ENCODE data around the gene GALNT9.

DNA sequence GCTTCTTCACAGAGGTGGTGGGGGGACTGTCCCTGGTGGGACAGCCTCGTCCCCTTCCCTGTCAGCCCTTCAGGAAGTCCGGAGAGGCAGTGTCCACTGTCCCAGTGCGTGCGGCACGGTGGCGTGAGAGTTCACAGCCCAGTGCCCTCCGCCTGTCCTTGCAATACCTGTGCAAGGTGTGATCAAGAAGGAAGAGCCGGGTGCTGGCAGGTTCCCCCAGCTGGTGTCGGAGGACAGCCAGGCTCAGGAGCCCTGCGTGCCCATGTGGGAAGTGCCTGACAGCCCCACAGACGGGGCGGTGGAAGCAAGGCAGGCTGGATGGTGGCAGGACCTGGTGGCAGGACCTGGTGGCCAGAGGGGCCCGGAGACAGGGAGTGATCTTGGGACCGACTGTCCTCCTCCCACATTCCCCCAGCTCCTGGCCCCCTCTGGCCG lies 168.8 kb downstream of the GALNT9 start:
- TF ChIP-seq, protein P1, sequence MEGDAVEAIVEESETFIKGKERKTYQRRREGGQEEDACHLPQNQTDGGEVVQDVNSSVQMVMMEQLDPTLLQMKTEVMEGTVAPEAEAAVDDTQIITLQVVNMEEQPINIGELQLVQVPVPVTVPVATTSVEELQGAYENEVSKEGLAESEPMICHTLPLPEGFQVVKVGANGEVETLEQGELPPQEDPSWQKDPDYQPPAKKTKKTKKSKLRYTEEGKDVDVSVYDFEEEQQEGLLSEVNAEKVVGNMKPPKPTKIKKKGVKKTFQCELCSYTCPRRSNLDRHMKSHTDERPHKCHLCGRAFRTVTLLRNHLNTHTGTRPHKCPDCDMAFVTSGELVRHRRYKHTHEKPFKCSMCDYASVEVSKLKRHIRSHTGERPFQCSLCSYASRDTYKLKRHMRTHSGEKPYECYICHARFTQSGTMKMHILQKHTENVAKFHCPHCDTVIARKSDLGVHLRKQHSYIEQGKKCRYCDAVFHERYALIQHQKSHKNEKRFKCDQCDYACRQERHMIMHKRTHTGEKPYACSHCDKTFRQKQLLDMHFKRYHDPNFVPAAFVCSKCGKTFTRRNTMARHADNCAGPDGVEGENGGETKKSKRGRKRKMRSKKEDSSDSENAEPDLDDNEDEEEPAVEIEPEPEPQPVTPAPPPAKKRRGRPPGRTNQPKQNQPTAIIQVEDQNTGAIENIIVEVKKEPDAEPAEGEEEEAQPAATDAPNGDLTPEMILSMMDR (IDR thresholded peaks at IDR 0.05): no peak
- no peak for TF ChIP-seq POLR2A (IDR thresholded peaks at IDR 0.05; ENCODE audit: low read length)
- TF ChIP-seq, protein P2, sequence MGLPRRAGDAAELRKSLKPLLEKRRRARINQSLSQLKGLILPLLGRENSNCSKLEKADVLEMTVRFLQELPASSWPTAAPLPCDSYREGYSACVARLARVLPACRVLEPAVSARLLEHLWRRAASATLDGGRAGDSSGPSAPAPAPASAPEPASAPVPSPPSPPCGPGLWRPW (IDR thresholded peaks at IDR 0.05): no peak

Data from A549 (cell line).